PC-3 (cell line): ENCODE results near the gene KIAA0586. TPM values are rescaled to one million over a fixed set of nuclear protein-coding genes. Genes with fewer than 3 reads are reported as not detected.

Experiments used
- ATAC-seq: fragments of 200-7000 bp; cut with Tn5 transposase; 2 replicates; pipeline ENCODE4 v1.9.1; 2020; ENCODE audit warnings: mild to moderate bottlenecking, moderate library complexity
- BruUV-seq: library from RNA; stranded (reverse); fragments of 400-500 nt; replicated peaks from 2 replicates; lab custom pipeline; 2021; lab: Mats Ljungman, UMichigan
- CTCF ChIA-PET: fragments of 300-600 bp; sonication (Branson Sonifier 250); formaldehyde crosslinking; loops from one replicate; lab custom pipeline; 2022; ENCODE audit warnings: antibody characterized with exemption; lab: Charles Lee
- POLR2A ChIA-PET: fragments of 300-600 bp; sonication (Branson Sonifier 250); formaldehyde crosslinking; loops from one replicate; lab custom pipeline; 2022; ENCODE audit warnings: antibody characterized with exemption; ENCODE audit not compliant: unreplicated experiment; lab: Charles Lee
- DNase-seq: peaks from one replicate; pipeline ENCODE4 v3.0.0-alpha.2; 2015
- H2AFZ ChIP-seq: fragments of 300-600 bp; sonication (generic); 2 replicates; pipeline ENCODE4 v1.6.0; 2016; ENCODE audit warnings: antibody characterized with exemption, low read length
- H3F3A ChIP-seq: fragments of 300-600 bp; sonication (generic); one replicate; pipeline ENCODE4 v1.6.0; 2017; ENCODE audit warnings: antibody characterized with exemption, low read length, control low read depth, mild to moderate bottlenecking; ENCODE audit not compliant: unreplicated experiment
- H3K27ac ChIP-seq: fragments of 300-600 bp; sonication (generic); 2 replicates; pipeline ENCODE4 v1.5.1; 2016; ENCODE audit warnings: mild to moderate bottlenecking, low read length
- H3K27me3 ChIP-seq: fragments of 300-600 bp; sonication (generic); 2 replicates; pipeline ENCODE4 v1.6.1; 2016; ENCODE audit warnings: low read length, mixed read lengths
- H3K36me3 ChIP-seq: fragments of 300-600 bp; sonication (generic); 2 replicates; pipeline ENCODE4 v1.6.1; 2016; ENCODE audit warnings: low read depth, mixed run types, low read length, mixed read lengths
- H3K4me1 ChIP-seq: fragments of 300-600 bp; sonication (generic); 2 replicates; pipeline ENCODE4 v1.5.1; 2016; ENCODE audit warnings: low read length; ENCODE audit not compliant: insufficient read depth
- H3K4me2 ChIP-seq: fragments of 300-600 bp; sonication (generic); 2 replicates; pipeline ENCODE4 v1.6.0; 2016; ENCODE audit warnings: low read length
- H3K4me3 ChIP-seq: fragments of 300-600 bp; sonication (generic); 2 replicates; pipeline ENCODE4 v1.5.1; 2016; ENCODE audit warnings: mild to moderate bottlenecking, low read length, mixed read lengths
- H3K79me2 ChIP-seq: fragments of 300-600 bp; sonication (generic); 2 replicates; pipeline ENCODE4 v1.6.1; 2017; ENCODE audit warnings: low read length, mixed read lengths
- H3K9ac ChIP-seq: fragments of 300-600 bp; sonication (generic); 2 replicates; pipeline ENCODE4 v1.6.0; 2016; ENCODE audit warnings: mild to moderate bottlenecking, low read length
- H3K9me2 ChIP-seq: fragments of 300-600 bp; sonication (generic); replicated peaks from 2 replicates; pipeline ENCODE4 v1.6.1; 2016; ENCODE audit warnings: mixed run types, low read length, mixed read lengths
- H3K9me3 ChIP-seq: fragments of 300-600 bp; sonication (generic); 2 replicates; pipeline ENCODE4 v1.6.1; 2016; ENCODE audit warnings: low read length, mixed read lengths
- H4K20me1 ChIP-seq: fragments of 300-600 bp; sonication (generic); 2 replicates; pipeline ENCODE4 v1.6.1; 2016; ENCODE audit warnings: low read length, mixed read lengths
- CTCF ChIP-seq: fragments of 300-600 bp; sonication (generic); conservative IDR thresholded peaks from 2 replicates; pipeline ENCODE4 v1.5.1; 2017; ENCODE audit warnings: antibody characterized with exemption, low read depth, mild to moderate bottlenecking, low read length
- EZH2 ChIP-seq: fragments of 300-600 bp; sonication (generic); IDR thresholded peaks from one replicate; pipeline ENCODE4 v1.6.1; 2017; ENCODE audit warnings: antibody characterized with exemption, mild to moderate bottlenecking, low read length; ENCODE audit not compliant: unreplicated experiment
- EZH2phosphoT487 ChIP-seq: fragments of 300-600 bp; sonication (generic); IDR thresholded peaks from 2 replicates; pipeline ENCODE4 v1.6.1; 2018; ENCODE audit warnings: mild to moderate bottlenecking, antibody characterized with exemption, low read length, borderline replicate concordance
- intact Hi-C: fragments of 100-400 bp; cut with micrococcal nuclease; formaldehyde crosslinking; loops from 2 replicates; pipeline ENCODE4 v1.9.0; 2023
- total RNA-seq: library from RNA; depleted of rRNA; stranded (reverse); fragments of >200 nt; gene quantifications from 2 replicates; pipeline ENCODE4 v1.2.3, GENCODE V29; 2014

KIAA0586 gene
- total RNA-seq, 1 experiment from 2014 or later: 50.3 TPM

GRCh38 chr14:58395812-58396788 lies 31.4 kb upstream of the KIAA0586 start, which contains the start of gene TOMM20L:
TOMM20L (plus strand) TSS chr14:58395930; CDS start chr14:58395958, 28 bp downstream.
- no peaks in the 10 kb centered on the region for H3K9me3 ChIP-seq

GRCh38 chr14:58397156-58397555 lies 30.4 kb upstream of the KIAA0586 start:
- DNase-seq: no peak
- CTCF ChIA-PET: no interaction called here
- BruUV-seq: no TSS peak
- no peak overlapping the region for H3K27ac ChIP-seq
- no peaks in the 10 kb centered on the region for H3K79me2 ChIP-seq
- ATAC-seq: no peak
- peaks cover 10% of the 10 kb centered on the region for H3K4me1 ChIP-seq
- POLR2A ChIA-PET: no interaction called here
- no peak overlapping the region for H3K4me2 ChIP-seq
- no peaks in the 10 kb centered on the region for H3K9me3 ChIP-seq
- H3F3A ChIP-seq: no peaks in the 10 kb centered on the region
- H2AFZ ChIP-seq: no peak overlapping the region
- intact Hi-C loops: no loop called here
- no peaks in the 10 kb centered on the region for H3K9me2 ChIP-seq
- H3K4me3 ChIP-seq: no peak overlapping the region
- H4K20me1 ChIP-seq: no peaks in the 10 kb centered on the region
- no peaks in the 10 kb centered on the region for H3K27me3 ChIP-seq
- H3K9ac ChIP-seq: no peak overlapping the region
- TF ChIP-seq CTCF (no peak), EZH2 (no peak), EZH2phosphoT487 (no peak)
- H3K36me3 ChIP-seq: no peaks in the 10 kb centered on the region

More at GRCh38 chr14:58395812-58396788, 31.4 kb upstream of the KIAA0586 start, which contains the start of gene TOMM20L:
- peak within 1 kb of the TSS; percentile 90 for H2AFZ ChIP-seq
- TSS peak; percentile 29 for BruUV-seq
- intact Hi-C loops: no loop called here
- CTCF ChIA-PET: interaction anchor here (0.5 kb wide), 1 partner anchor 73 kb away, joined by 7 read pairs; no protein-coding TSS in a partner anchor
- no peaks in the 10 kb centered on the region for H3K36me3 ChIP-seq
- H3K4me2 ChIP-seq: peak within 1 kb of the TSS; percentile 85
- ATAC-seq: peak; percentile 86
- H3F3A ChIP-seq: no peaks in the 10 kb centered on the region
- TF ChIP-seq CTCF (peak; percentile 99), EZH2 (no peak)
- H3K9ac ChIP-seq: peak within 1 kb of the TSS; percentile 61
- no peaks in the 10 kb centered on the region for H3K79me2 ChIP-seq
- H3K27me3 ChIP-seq: no peaks in the 10 kb centered on the region
- no peaks in the 10 kb centered on the region for H4K20me1 ChIP-seq
- H3K9me2 ChIP-seq: no peaks in the 10 kb centered on the region
- peaks cover 10% of the 10 kb centered on the region for H3K4me1 ChIP-seq
- peak within 1 kb of the TSS; percentile 71 for H3K4me3 ChIP-seq
- POLR2A ChIA-PET: interaction anchor here (0.6 kb wide), 1 partner anchor 98 kb away, joined by 4 read pairs; the partner anchor contains the start of gene ARID4A
- H3K27ac ChIP-seq: no peak within 1 kb of the TSS
- peak; percentile 94 for DNase-seq
